Stomach (tissue), 4 donors: ENCODE data around the gene EYA3.

Source experiments
- EP300 ChIP-seq: sonication (generic); formaldehyde crosslinking; IDR thresholded peaks from one replicate; pipeline ENCODE4 v1.6.1; 2017; ENCODE audit warnings: antibody characterized with exemption
- POLR2A ChIP-seq, 4 donors: fragments of 450-650 bp; IDR thresholded peaks; one replicate each; pipeline ENCODE4 v1.6.1; 2016; ENCODE audit warnings: antibody characterized with exemption in 4 of 4, control low read depth in 2 of 4, mild to moderate bottlenecking in 1 of 4, moderate library complexity in 1 of 4
- POLR2AphosphoS5 ChIP-seq, 3 donors: sonication (generic); formaldehyde crosslinking; IDR thresholded peaks; one replicate each; pipeline ENCODE4 v1.6.1; 2016; ENCODE audit warnings: antibody characterized with exemption in 3 of 3
- TF ChIP-seq, protein P1 (sequence below), 7 experiments: fragments of 450-650 bp in 4 of 7; fragments of 200-600 bp in 3 of 7; sonication (generic) in 3 of 7; IDR thresholded peaks; one replicate each; pipeline ENCODE4 v1.5.1; 2016 to 2019; ENCODE audit warnings: antibody characterized with exemption in 7 of 7, control low read depth in 2 of 7, mild to moderate bottlenecking in 1 of 7

GRCh38 chr1:28129150-28129549 lies 40.7 kb upstream of the EYA3 start:
- TF ChIP-seq, protein P1, sequence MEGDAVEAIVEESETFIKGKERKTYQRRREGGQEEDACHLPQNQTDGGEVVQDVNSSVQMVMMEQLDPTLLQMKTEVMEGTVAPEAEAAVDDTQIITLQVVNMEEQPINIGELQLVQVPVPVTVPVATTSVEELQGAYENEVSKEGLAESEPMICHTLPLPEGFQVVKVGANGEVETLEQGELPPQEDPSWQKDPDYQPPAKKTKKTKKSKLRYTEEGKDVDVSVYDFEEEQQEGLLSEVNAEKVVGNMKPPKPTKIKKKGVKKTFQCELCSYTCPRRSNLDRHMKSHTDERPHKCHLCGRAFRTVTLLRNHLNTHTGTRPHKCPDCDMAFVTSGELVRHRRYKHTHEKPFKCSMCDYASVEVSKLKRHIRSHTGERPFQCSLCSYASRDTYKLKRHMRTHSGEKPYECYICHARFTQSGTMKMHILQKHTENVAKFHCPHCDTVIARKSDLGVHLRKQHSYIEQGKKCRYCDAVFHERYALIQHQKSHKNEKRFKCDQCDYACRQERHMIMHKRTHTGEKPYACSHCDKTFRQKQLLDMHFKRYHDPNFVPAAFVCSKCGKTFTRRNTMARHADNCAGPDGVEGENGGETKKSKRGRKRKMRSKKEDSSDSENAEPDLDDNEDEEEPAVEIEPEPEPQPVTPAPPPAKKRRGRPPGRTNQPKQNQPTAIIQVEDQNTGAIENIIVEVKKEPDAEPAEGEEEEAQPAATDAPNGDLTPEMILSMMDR (IDR thresholded peaks at IDR 0.05): no peak
- no peak for TF ChIP-seq EP300
- no peak for TF ChIP-seq POLR2AphosphoS5 (IDR thresholded peaks at IDR 0.05)
- TF ChIP-seq POLR2A (IDR thresholded peaks at IDR 0.05): no peak
